ENCODE results near the gene S1PR1.

S1PR1 gene

GRCh38 chr1:101280049-101280592 lies 43.3 kb downstream of the S1PR1 start:
- no peak for DNase-seq (ENCODE audit: low read depth in 2 of 2)

DNA sequence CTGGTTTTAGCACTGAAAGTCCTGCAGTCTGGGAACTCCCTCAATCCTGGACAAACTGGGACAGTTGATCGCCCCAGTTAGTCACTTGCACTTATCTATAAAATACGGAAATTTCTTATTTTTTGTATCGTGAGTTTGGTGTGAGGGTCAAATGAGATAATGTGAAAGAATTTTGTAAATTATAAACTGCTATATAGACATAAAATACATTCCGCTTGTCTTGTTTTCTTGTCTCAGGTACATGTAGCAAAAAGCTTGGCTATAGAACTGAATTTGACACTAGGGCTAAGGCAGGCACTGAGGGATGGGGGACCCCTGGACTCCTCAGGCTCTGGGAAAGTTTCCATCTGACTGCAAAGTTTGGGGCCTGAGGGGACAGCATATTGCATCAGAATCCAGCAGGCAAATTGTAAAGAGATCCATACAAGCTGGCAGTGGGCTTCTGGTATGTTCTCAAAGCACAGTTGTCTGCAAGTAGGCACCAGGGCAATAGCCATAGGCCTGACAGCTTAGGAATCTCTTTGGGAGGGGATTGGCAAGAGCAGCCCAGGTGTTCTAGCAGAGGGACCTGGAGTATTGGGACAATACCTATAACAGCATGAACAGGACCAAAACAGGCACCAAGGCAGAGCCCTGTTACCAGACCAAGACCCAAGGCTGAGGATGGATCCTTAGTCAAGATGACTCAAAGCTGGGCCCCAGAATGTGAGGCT lies 44.3 kb downstream of the S1PR1 start:
- DNase-seq (ENCODE audit: low read depth in 2 of 2): no peak

GRCh38 chr1:101281751-101282150 lies 44.9 kb downstream of the S1PR1 start:
- no peak for DNase-seq (ENCODE audit: low read depth in 2 of 2)

- DNase-seq (ENCODE audit: low read depth in 2 of 2): no peak
These were observed 45.7 kb downstream of the S1PR1 start for GRCh38 chr1:101282314-101283038.

DNA sequence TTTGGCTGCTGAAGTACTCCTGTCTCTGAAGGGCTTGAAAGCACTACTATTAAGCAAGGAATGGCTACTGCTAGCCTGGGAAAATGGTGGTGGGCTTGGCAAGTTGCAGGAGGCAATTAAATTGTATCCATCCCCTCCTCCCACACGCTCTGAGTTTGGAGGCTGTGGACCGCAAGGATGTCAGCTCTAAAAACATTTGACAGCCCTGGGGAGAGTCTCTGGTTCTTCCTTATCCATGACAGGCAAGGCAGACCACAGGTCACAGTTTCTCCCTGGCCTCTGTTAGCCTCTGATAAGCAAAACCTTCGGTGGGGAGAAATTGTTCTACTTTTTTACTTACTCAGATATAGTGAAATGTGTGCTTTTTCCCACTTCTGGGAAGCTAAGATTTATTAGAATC lies 46.6 kb downstream of the S1PR1 start:
- DNase-seq (ENCODE audit: low read depth in 2 of 2): no peak

- DNase-seq (ENCODE audit: low read depth in 2 of 2): no peak
These were observed 47.2 kb downstream of the S1PR1 start for GRCh38 chr1:101284021-101284420.

GRCh38 chr1:101284622-101285218 lies 47.9 kb downstream of the S1PR1 start:
- no peak for DNase-seq (ENCODE audit: low read depth in 2 of 2)

DNA sequence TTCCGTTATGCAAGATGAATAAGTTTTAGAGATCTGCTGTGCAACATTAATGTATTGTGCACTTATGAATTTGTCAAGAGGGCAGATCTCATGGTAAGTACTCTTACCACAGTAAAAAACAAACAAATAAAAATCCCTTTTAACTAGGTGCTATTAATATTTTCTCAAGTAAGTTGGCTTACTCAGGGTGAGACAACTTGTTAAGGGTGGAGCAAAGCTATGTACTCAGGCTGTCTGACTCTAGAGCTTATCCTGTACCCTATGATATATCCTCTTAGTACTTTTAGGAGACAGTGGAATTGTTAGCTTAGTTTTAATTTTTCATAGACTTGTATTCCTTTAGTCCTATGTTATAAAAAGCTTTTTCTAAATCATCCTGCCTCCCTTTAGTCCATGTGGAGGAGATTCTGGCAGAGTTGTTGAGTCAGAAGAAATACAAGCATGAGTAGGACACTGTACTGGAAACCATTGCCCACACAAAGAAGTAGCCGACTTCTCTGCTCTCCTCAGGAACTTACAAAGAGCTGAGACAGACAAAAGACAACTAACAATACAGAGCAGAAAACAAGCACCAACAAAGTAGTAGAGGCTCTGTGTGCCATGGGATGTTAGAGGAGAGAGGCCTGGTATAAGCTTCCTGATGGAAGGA lies 49.2 kb downstream of the S1PR1 start:
- DNase-seq (ENCODE audit: low read depth in 2 of 2): no peak

GRCh38 chr1:101288491-101288944 lies 51.7 kb downstream of the S1PR1 start:
- peak in 1 of 2 donors; percentile 50 for DNase-seq (ENCODE audit: low read depth in 2 of 2)

GRCh38 chr1:101290119-101290921 lies 53.5 kb downstream of the S1PR1 start:
- no peak for DNase-seq (ENCODE audit: low read depth in 2 of 2)
